GM12892 (cell line): ENCODE data around the gene C5orf63.

ENCODE experiments used
- POLR2A ChIP-seq: IDR thresholded peaks from 2 replicates; pipeline ENCODE4 v1.6.1; 2011; ENCODE audit warnings: low read depth, low read length, control low read depth
- TAF1 ChIP-seq: IDR thresholded peaks from 2 replicates; pipeline ENCODE4 v1.6.1; 2011; ENCODE audit warnings: low read depth, mild to moderate bottlenecking, control low read depth, low read length, borderline replicate concordance

DNA sequence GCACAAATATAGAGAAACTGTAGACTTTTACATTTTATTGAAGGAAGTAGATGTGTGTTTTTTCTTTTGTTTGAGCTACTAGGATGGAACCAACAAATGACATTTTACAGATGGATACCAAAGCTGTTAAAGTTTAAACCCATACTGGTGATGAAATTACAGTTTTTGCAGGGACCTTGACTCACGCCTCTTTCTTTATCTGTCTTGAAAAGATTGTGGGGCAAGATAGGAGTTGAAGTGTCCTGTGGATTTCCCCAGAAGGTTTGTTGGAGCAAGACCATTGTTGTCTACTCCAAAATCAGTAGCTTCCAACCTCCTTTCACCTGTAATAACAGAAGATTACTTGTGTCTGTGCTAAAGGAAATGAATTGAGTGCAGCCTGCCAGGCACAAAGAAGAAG lies 4.1 kb upstream of the C5orf63 start:
- TF ChIP-seq POLR2A: no peak
- no peak for TF ChIP-seq TAF1
